Neural progenitor cell (in vitro differentiated cells): ENCODE results near the gene RPS4Y1.
"Not testable (repeated sequence)": the region's sequence is repeated elsewhere in the genome, so short reads cannot be mapped to it uniquely, and the experiment has no call there.

Experiments used
- CTCF ChIP-seq: fragments of 200-600 bp; sonication (generic); IDR thresholded peaks from 2 replicates; pipeline ENCODE4 v1.5.1; 2017; ENCODE audit warnings: antibody characterized with exemption, mild to moderate bottlenecking
- EZH2 ChIP-seq: fragments of 200-600 bp; sonication (generic); IDR thresholded peaks from 2 replicates; pipeline ENCODE4 v1.6.1; 2017; ENCODE audit warnings: antibody characterized with exemption, mild to moderate bottlenecking, moderate library complexity
- EZH2phosphoT487 ChIP-seq: fragments of 200-600 bp; sonication (generic); IDR thresholded peaks from 2 replicates; pipeline ENCODE4 v1.6.1; 2017; ENCODE audit warnings: antibody characterized with exemption

GRCh38 chrY:2872234-2872633 lies 30.8 kb downstream of the RPS4Y1 start:
- not testable (repeated sequence) for TF ChIP-seq CTCF, EZH2, EZH2phosphoT487
